ENCODE data around the gene C5.

C5 gene

DNA sequence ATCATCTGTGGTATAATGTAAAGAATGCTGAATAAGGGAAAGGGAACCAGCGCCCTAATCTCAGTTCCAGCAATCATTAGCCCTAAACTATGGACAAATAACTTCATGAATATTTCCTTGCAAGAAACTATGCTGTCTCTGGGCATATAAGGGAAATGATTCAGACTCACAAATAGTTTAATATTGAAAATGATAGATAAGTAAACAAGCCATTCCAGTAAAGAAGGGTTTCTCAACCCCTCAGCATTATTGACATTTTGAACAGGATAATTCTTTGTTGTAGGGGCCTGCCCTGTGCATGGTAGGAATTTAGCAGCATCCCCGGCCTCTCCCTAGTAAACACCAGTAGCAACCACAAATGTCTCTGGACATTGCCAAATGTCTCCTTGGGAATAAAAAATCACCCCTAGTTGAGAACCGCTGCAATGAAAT, 23.8 kb downstream of the C5 start:
- no peak for DNase-seq (ENCODE audit: insufficient read length, low spot score)
- no peak for FAIRE-seq
- no peak for TF ChIP-seq POLR2AphosphoS5 (IDR thresholded peaks at IDR 0.05; ENCODE audit: low read depth, low read length)
- no peak for TF ChIP-seq PAX5 (IDR thresholded peaks at IDR 0.05; ENCODE audit: insufficient read depth, low read length, severe bottlenecking)
- no peak for TF ChIP-seq SPI1 (IDR thresholded peaks at IDR 0.05; ENCODE audit: low read depth, low read length)
- TF ChIP-seq POU2F2 (IDR thresholded peaks at IDR 0.05; ENCODE audit: low read depth, low read length) = no peak
- no peak for TF ChIP-seq TAF1 (IDR thresholded peaks at IDR 0.05; ENCODE audit: low read depth, low read length)
- no peak for TF ChIP-seq POLR2A (IDR thresholded peaks at IDR 0.05; ENCODE audit: low read depth, low read length)

DNA sequence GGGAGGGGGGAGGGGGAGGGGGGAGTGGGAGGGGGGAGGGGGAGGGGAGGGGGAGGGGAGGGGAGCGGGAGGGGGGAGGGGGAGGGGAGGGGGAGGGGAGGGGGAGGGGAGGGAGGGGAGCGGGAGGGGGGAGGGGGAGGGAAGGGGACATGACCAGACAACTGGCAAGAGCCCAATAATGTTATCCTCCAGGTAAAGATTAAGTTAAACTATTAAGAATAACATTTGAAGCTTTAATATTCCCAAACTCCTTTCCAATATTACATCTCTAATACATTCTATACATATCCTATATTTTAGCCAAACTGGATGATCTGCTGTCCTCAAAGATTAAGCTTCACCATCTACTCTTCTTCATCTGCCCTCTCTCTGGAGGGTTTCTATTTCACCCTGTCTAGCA, 25.8 kb downstream of the C5 start:
- no peak for DNase-seq (ENCODE audit: insufficient read length, low spot score)
- no peak for TF ChIP-seq POLR2AphosphoS5 (IDR thresholded peaks at IDR 0.05; ENCODE audit: low read depth, low read length)
- no peak for TF ChIP-seq SPI1 (IDR thresholded peaks at IDR 0.05; ENCODE audit: low read depth, low read length)
- no peak for TF ChIP-seq TAF1 (IDR thresholded peaks at IDR 0.05; ENCODE audit: low read depth, low read length)
- no peak for TF ChIP-seq POLR2A (IDR thresholded peaks at IDR 0.05; ENCODE audit: low read depth, low read length)
- no peak for TF ChIP-seq PAX5 (IDR thresholded peaks at IDR 0.05; ENCODE audit: insufficient read depth, low read length, severe bottlenecking)
- TF ChIP-seq POU2F2 (IDR thresholded peaks at IDR 0.05; ENCODE audit: low read depth, low read length) = no peak
- no peak for FAIRE-seq

GRCh38 chr9:121023064-121023463, 27.0 kb downstream of the C5 start:
- peak; percentile 23 for FAIRE-seq
- no peak for TF ChIP-seq SPI1 (IDR thresholded peaks at IDR 0.05; ENCODE audit: low read depth, low read length)
- no peak for TF ChIP-seq POLR2AphosphoS5 (IDR thresholded peaks at IDR 0.05; ENCODE audit: low read depth, low read length)
- no peak for TF ChIP-seq POLR2A (IDR thresholded peaks at IDR 0.05; ENCODE audit: low read depth, low read length)
- no peak for TF ChIP-seq TAF1 (IDR thresholded peaks at IDR 0.05; ENCODE audit: low read depth, low read length)
- no peak for TF ChIP-seq PAX5 (IDR thresholded peaks at IDR 0.05; ENCODE audit: insufficient read depth, low read length, severe bottlenecking)
- no peak for TF ChIP-seq POU2F2 (IDR thresholded peaks at IDR 0.05; ENCODE audit: low read depth, low read length)
- DNase-seq (ENCODE audit: insufficient read length, low spot score) = no peak

DNA sequence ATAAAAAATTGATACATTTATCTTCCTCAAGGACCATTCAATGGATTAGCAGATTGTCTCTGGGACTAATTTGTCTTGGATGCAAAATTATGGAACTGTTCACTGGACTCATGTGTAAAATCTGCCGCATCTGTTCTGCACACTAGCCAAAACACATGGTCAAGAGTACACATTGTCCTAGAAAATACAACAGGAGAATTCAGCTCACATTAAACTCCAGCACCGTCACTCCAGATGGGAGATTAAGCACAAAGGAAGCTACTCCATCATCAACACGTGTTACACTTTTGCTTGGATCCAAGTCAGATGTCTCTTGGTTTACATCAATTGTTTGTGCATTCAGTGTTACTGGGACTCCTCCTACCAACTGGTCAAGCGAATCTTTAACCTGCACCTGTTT, 28.8 kb downstream of the C5 start:
- DNase-seq (ENCODE audit: insufficient read length, low spot score) = no peak
- no peak for TF ChIP-seq TAF1 (IDR thresholded peaks at IDR 0.05; ENCODE audit: low read depth, low read length)
- no peak for TF ChIP-seq POLR2A (IDR thresholded peaks at IDR 0.05; ENCODE audit: low read depth, low read length)
- TF ChIP-seq POU2F2 (IDR thresholded peaks at IDR 0.05; ENCODE audit: low read depth, low read length) = no peak
- no peak for TF ChIP-seq SPI1 (IDR thresholded peaks at IDR 0.05; ENCODE audit: low read depth, low read length)
- TF ChIP-seq PAX5 (IDR thresholded peaks at IDR 0.05; ENCODE audit: insufficient read depth, low read length, severe bottlenecking) = no peak
- no peak for TF ChIP-seq POLR2AphosphoS5 (IDR thresholded peaks at IDR 0.05; ENCODE audit: low read depth, low read length)
- no peak for FAIRE-seq

- TF ChIP-seq TAF1 (IDR thresholded peaks at IDR 0.05; ENCODE audit: low read depth, low read length) = no peak
- no peak for TF ChIP-seq PAX5 (IDR thresholded peaks at IDR 0.05; ENCODE audit: insufficient read depth, low read length, severe bottlenecking)
- TF ChIP-seq SPI1 (IDR thresholded peaks at IDR 0.05; ENCODE audit: low read depth, low read length) = no peak
- no peak for TF ChIP-seq POU2F2 (IDR thresholded peaks at IDR 0.05; ENCODE audit: low read depth, low read length)
- TF ChIP-seq POLR2AphosphoS5 (IDR thresholded peaks at IDR 0.05; ENCODE audit: low read depth, low read length) = no peak
- no peak for TF ChIP-seq POLR2A (IDR thresholded peaks at IDR 0.05; ENCODE audit: low read depth, low read length)
- DNase-seq (ENCODE audit: insufficient read length, low spot score) = no peak
- no peak for FAIRE-seq
These were observed 30.8 kb downstream of the C5 start for GRCh38 chr9:121019273-121019672.

GRCh38 chr9:121013911-121014310, 36.2 kb downstream of the C5 start:
- DNase-seq (ENCODE audit: insufficient read length, low spot score) = no peak
- TF ChIP-seq SPI1 (IDR thresholded peaks at IDR 0.05; ENCODE audit: low read depth, low read length) (no peak), TAF1 (IDR thresholded peaks at IDR 0.05; ENCODE audit: low read depth, low read length) (no peak), POLR2A (IDR thresholded peaks at IDR 0.05; ENCODE audit: low read depth, low read length) (no peak), POLR2AphosphoS5 (IDR thresholded peaks at IDR 0.05; ENCODE audit: low read depth, low read length) (no peak), PAX5 (IDR thresholded peaks at IDR 0.05; ENCODE audit: insufficient read depth, low read length, severe bottlenecking) (no peak)
- FAIRE-seq = no peak

DNA sequence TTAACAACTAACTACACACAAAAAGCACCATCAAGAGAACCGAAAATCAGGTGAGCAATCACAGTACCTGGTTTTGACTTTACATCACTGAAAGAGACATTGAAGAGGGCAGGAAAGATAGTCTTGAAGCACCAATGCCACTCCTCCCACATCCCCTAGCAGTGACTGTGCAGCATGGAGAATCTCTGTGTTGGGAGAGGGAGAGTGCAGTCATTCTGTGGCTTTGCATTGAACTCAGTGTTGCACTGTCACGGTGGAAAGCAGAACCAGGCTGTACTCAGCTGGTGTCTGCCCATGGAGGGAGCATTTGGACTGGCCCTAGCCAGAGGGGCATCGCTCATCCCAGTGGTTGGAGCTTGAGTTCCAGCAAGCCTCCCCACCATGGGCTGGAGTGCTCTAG, 40.4 kb downstream of the C5 start:
- DNase-seq (ENCODE audit: insufficient read length, low spot score) = no peak
- no peak for FAIRE-seq
- TF ChIP-seq PAX5 (IDR thresholded peaks at IDR 0.05; ENCODE audit: insufficient read depth, low read length, severe bottlenecking) = no peak
- no peak for TF ChIP-seq POU2F2 (IDR thresholded peaks at IDR 0.05; ENCODE audit: low read depth, low read length)
- no peak for TF ChIP-seq POLR2AphosphoS5 (IDR thresholded peaks at IDR 0.05; ENCODE audit: low read depth, low read length)
- TF ChIP-seq POLR2A (IDR thresholded peaks at IDR 0.05; ENCODE audit: low read depth, low read length) = no peak
- TF ChIP-seq TAF1 (IDR thresholded peaks at IDR 0.05; ENCODE audit: low read depth, low read length) = no peak
- TF ChIP-seq SPI1 (IDR thresholded peaks at IDR 0.05; ENCODE audit: low read depth, low read length) = no peak

GRCh38 chr9:120999317-120999716, 50.8 kb downstream of the C5 start:
- DNase-seq (ENCODE audit: insufficient read length, low spot score) (no peak), FAIRE-seq (no peak)
- TF ChIP-seq POU2F2 (IDR thresholded peaks at IDR 0.05; ENCODE audit: low read depth, low read length) (no peak), TAF1 (IDR thresholded peaks at IDR 0.05; ENCODE audit: low read depth, low read length) (no peak), POLR2AphosphoS5 (IDR thresholded peaks at IDR 0.05; ENCODE audit: low read depth, low read length) (no peak), PAX5 (IDR thresholded peaks at IDR 0.05; ENCODE audit: insufficient read depth, low read length, severe bottlenecking) (no peak), POLR2A (IDR thresholded peaks at IDR 0.05; ENCODE audit: low read depth, low read length) (no peak), SPI1 (IDR thresholded peaks at IDR 0.05; ENCODE audit: low read depth, low read length) (no peak)

DNA sequence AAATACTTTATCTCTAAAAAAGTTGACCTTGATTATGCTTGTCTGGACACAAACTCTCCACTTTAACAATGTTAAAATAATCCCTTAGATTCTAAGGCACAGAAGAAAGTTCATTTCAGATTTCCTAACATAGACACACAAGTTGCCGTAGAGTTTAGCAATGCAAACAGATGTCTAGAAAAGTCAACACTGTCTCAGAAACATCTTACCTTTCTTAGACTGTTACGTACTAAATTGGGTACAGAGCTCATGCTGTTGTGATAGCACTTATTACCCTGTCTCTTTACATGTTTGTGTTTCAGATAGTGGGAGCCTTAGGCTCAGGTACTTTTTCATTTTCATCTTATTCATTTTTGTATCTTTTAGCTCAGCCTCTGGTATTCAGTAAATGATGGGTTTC, 52.0 kb downstream of the C5 start:
- DNase-seq (ENCODE audit: insufficient read length, low spot score) (no peak), FAIRE-seq (peak; percentile 26)
- no peak for TF ChIP-seq POLR2A (IDR thresholded peaks at IDR 0.05; ENCODE audit: low read depth, low read length)
- TF ChIP-seq POU2F2 (IDR thresholded peaks at IDR 0.05; ENCODE audit: low read depth, low read length) = no peak
- no peak for TF ChIP-seq PAX5 (IDR thresholded peaks at IDR 0.05; ENCODE audit: insufficient read depth, low read length, severe bottlenecking)
- TF ChIP-seq SPI1 (IDR thresholded peaks at IDR 0.05; ENCODE audit: low read depth, low read length) = no peak

DNA sequence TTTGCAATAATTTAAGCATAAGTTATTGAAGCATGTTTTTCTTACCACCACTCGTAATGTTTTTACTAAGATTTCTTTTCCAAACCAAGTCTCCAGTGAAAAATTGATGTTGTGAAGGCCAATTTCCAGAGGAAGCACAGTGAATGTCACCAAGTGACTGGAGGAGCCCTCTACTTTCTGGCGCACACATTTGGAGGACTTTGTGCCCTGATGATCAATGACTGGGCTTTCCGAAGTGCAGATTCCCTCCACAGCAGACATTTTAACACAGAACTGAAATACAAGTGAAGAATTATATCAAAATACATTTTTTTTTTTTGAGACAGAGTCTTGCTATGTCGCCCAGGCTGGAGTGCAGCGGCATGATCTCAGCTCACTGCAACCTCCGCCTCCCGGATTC, 52.6 kb downstream of the C5 start:
- DNase-seq (ENCODE audit: insufficient read length, low spot score) (no peak), FAIRE-seq (no peak)
- TF ChIP-seq POU2F2 (IDR thresholded peaks at IDR 0.05; ENCODE audit: low read depth, low read length) (no peak), TAF1 (IDR thresholded peaks at IDR 0.05; ENCODE audit: low read depth, low read length) (no peak)
